Fibroblast of skin of abdomen (primary cell): Measurements from ENCODE around the gene GIPC1.
"Not testable (repeated sequence)": the region's sequence is repeated elsewhere in the genome, so short reads cannot be mapped to it uniquely, and the experiment has no call there.

ENCODE experiments used
- DNase-seq: peaks from one replicate; pipeline ENCODE4 v3.0.0-alpha.2; 2013

Gene GIPC1

GRCh38 chr19:14470031-14470876, 25.7 kb downstream of the GIPC1 start:
- no peak for DNase-seq

GRCh38 chr19:14467816-14468215, 28.1 kb downstream of the GIPC1 start:
- DNase-seq, result no peak

GRCh38 chr19:14467391-14467790, 28.5 kb downstream of the GIPC1 start:
- no peak for DNase-seq

GRCh38 chr19:14463747-14464146, 32.2 kb downstream of the GIPC1 start:
- DNase-seq, result no peak

GRCh38 chr19:14462401-14462800, 33.5 kb downstream of the GIPC1 start:
- DNase-seq, result not testable (repeated sequence)

GRCh38 chr19:14460935-14461334, 35.0 kb downstream of the GIPC1 start:
- no peak for DNase-seq

- DNase-seq, result no peak
These were observed 36.2 kb downstream of the GIPC1 start for GRCh38 chr19:14459703-14460102.

- DNase-seq, result not testable (repeated sequence)
These were observed 43.6 kb downstream of the GIPC1 start for GRCh38 chr19:14452303-14452702.

- DNase-seq, result no peak
These were observed 45.1 kb downstream of the GIPC1 start for GRCh38 chr19:14450876-14451275.

- DNase-seq, result no peak
These were observed 45.6 kb downstream of the GIPC1 start for GRCh38 chr19:14450168-14450874.

- DNase-seq, result no peak
These were observed 46.6 kb downstream of the GIPC1 start for GRCh38 chr19:14449321-14449720.

- DNase-seq, result no peak
These were observed 49.4 kb downstream of the GIPC1 start for GRCh38 chr19:14446336-14447036.

GRCh38 chr19:14443632-14444216, 52.2 kb downstream of the GIPC1 start:
- DNase-seq, result no peak

GRCh38 chr19:14442891-14443631, 52.9 kb downstream of the GIPC1 start:
- no peak for DNase-seq

- DNase-seq, result no peak
These were observed 54.6 kb downstream of the GIPC1 start for GRCh38 chr19:14441041-14441938.

GRCh38 chr19:14440049-14440448, 55.9 kb downstream of the GIPC1 start:
- no peak for DNase-seq

GRCh38 chr19:14439014-14439413, 56.9 kb downstream of the GIPC1 start:
- DNase-seq, result no peak

- DNase-seq, result no peak
These were observed 58.3 kb downstream of the GIPC1 start for GRCh38 chr19:14437578-14438140.

GRCh38 chr19:14435320-14436050, 60.4 kb downstream of the GIPC1 start:
- no peak for DNase-seq
